HG02763 (cell line): ENCODE measurements around the gene GLDN.
A peak's percentile ranks its signal among the peaks of the same experiment; 100 is the strongest.

Experiments
- ATAC-seq: cut with Tn5 transposase; IDR thresholded peaks from one replicate; pipeline ENCODE4 v1.9.1; 2021; ENCODE audit warnings: mild to moderate bottlenecking, moderate library complexity; ENCODE audit not compliant: unreplicated experiment

Gene GLDN

DNA sequence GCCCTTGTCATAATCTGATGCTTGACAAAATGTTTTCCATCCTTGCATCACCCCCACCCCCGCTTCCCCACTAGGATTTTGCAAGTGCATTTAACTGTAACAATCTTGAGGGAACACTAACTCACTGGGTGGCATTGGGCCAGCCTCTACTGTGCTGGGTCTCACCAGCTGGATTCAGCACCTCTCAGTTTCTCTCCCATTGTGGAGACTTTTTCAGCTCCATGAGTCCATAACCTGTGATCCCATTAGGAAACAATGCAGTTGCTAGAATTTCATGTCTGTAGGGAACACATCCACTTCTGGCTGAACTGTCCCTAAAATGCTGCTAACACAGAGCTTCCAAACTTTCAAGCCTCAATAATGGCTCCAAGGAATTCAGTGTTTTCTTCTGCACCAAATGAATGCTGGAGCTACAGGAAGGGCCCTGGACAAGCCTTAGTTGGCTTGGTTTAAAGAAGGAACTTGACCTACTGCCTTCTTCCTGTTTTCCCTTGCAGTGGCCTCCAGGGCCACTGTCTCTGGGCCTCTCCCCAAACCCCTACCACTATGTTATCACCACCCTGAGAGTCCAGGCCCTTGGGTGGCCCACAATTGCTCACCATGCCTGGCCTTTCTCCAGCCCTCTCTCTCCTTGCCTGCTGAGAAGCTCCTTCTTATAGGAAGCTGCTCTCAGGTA, 18.7 kb upstream of the GLDN start:
- ATAC-seq: no peak

DNA sequence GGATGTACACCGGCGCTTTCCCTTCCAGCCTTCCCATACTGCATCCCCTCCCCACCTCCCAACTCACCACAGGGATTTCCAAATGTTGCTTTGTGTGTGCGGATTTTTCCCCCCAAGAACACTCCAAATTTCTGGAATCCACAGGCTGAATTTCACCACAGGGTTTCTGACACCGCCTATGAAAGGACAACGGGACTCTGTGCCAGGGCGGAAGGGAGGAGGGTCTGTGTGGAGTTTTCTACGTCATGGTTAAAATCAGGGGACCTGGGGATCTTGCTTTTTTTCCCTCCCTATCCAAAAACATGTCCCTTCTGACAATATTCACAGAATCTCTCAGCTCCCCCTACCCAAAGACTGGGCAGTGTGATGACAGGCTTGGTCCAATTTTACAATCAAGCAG, 17.7 kb upstream of the GLDN start:
- ATAC-seq: no peak

DNA sequence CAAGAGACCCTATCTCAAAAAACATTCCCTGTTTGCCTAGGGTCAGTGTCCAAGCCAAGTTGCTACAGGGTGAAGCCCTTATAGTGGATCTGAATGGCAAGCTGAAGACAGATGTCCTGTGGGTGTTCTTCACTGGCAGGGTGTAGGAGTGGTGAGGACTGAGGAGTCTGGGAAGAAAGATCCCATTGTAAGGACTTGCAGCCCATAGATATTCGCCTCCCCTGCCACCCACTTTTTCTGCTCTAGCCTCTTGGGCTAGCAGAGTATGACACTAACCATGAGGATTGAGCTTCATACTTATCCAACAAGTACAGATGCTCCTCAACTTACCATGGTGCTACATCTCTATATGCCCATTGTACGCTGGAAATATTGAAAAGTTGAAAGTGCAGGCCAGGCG, 16.3 kb upstream of the GLDN start:
- no peak for ATAC-seq

DNA sequence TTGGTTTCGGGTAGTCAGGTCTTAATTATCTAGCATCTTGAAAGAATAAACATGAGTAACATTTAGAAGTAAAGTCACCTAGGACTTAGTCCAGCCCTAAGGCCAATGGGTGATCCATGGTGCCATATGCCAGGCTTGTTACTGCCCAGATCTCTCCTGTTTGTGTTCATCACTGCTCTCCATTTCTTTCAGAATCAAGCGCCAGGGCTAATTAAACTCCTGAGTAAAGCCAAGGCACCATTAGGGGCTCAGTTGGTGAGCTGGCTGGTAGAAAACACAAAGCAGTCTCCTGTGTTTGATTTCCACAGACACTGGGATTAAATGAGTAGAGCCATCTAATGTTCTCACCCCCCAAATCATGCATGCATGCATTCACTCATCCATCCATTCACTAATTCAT, 14.4 kb upstream of the GLDN start:
- ATAC-seq: no peak

DNA sequence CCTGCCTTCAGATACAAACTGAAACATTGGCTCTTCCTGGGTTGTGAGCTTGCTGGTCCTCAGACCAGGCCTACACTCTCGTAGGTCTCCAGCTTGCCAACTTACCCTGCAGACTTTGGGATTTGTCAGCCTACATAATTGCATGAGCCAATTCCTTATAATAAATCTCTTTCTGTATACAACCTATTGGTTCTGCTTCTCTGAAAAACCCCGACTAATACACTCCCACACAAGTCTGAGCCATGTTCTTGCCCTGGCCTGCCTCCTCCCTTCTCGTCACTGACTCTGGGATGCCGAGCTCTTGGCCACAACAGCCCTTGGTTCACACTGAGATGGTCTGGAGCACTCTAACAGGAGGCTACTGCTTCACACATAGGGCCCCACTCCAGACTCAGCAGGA, 12.5 kb upstream of the GLDN start:
- ATAC-seq: no peak

DNA sequence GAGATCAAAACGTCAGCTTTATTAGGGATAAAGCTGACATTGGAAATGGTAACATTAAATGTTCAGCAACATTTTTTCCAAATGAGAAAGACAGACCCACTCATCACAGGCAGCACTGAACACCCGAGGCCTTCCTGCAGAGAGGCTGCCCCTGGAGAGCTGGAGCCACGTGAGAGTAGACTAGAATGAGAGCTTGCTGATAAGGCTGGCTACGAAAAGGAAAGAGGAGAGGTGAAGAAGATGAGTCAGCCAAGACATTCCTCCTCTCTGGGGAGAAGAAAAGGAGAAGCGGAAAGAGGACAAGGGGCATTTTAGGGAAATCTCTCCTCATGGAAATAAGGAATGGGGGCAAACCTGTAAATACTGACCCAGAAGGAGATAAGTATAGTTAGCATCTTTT, 10.3 kb upstream of the GLDN start:
- ATAC-seq: no peak

DNA sequence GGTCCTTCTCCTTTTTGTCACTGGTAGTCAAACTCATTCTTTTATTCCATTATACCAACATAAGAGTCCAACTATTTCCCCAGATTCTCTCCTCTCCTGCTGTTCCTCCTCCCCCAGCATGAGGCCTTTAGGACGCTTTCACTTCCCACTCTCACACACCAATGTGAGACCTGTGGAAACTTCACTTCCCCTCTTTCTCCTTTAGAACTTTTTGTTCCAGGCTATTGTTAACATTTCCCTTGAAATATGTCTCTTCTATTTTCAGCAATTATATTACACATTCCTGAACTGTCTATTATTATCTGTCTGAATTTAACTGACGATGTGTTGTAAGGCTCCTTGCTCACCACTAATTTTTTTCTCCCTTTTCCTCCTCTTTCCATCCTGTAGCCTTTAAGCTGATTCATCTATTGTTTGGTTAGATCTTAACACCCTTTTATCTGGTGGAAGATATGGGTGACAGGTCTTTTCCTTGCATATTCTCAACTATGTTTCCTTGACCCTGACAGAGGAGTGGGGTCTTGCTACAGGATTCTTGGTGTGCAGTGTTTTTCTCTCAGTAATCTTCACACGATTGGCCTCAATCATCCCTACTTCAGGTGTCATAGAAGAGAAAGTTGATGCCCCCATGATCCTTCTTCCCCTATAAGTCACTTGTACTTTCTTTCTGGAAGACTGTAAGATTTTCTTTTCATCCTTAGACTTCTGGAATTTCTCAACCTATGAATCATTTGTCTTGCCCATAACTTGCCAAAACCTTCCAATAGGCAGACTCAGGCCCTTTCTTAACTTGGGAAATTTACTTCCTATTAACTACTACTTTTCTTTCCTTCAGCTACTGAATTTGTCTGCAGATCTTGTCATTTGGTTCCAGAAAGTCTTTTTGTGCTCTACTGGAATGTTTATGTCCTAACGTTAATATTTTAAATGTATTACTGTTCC, 9.0 kb upstream of the GLDN start:
- ATAC-seq: no peak

DNA sequence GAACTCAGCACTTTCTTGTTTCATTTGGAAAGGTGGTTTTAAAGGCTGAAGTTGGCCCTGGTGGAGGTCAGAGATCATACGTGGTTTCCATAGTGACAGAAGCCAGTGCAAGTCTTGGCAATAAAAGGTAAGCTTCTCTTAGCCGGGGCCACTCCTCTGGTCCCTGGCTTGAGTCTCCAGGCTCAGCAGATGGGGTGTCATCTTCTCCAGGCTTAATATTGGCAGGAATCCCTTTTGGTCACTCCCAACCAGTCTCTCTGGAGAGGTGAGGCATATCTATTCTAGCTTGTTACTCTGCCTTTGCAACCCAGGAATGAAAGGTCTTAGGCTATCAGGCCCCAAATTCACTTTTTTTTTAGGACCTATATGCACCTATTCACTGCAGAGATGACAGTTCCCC, 7.9 kb upstream of the GLDN start:
- ATAC-seq: no peak

DNA sequence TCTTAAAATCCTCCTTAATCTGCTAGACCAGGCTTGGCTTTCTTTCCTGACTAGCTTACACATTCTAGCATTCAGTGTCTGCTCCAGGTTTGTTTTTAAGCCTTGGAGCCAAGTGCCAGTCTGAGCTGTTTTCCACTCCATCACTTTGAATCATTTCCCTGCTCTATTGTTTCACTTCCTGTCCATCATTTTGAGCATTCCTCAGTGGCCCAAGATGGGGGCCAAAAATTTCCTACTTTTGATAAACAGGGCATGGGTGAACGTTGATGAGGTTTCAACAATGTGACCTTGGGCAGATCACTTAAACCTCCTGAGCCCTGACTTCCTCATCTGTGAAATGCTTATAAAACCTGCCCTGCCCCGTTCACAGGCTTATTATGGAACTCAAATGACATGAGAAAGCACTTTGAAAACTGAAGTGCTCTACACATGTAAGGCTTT, 7.4 kb upstream of the GLDN start:
- no peak for ATAC-seq

DNA sequence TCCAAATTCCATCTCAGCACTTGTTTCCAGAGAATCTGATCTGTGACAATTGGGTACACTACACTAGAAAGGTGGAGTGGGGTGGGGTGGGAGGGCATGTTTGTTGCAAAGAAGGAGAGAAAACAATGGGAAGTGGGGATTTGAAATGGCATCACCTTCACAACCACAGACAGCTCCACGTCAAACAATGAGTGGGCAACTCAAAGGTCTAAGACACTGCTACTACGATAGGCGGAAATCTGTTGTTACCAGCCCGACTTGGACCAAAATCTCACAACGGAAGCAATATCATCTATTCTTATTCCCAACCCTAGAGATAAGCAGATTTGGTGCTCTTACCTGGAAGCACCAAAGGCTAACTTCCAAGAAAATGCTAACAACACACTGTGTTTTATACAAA, 6.4 kb upstream of the GLDN start:
- ATAC-seq: peak; percentile 14

DNA sequence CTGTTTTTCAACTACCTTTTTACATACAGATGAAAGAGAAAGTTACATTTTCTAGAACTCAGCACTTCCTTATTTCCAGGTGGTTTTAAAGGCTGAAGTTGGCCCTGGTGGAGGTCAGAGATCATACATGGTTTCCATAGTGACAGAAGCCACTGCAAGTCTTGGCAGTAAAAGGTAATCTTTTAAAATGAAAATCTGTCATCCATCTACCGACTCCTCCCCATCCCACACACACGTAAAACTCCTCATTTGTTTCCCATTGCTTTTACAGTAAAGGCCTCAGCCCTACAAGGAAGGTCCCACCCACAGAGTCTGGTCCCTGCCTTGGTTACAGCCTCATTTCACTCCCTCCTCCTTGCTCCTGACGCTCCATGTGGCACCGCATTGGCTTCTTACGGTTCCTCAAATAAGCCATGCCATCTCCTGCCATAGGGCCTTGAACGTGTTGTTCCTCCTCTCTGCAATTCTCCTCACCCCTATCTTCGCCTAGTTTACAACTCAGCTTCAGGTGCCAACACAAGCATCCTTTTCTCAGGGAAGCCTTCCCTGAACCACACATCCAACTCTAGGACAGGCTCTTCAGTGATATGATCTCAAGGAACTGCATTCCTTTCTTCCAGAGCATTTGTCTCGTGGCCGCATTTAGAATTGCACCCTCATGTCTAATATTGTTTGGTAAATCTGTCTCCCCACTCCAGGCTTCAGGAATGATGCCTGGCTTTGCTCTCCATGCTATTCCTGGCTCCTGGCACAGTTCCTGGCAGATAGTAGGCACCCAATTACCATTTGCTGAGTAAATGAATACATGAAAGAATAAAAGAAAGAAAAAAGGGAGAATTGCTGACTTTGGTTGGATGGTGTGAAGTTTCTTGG, 5.7 kb upstream of the GLDN start:
- peak; percentile 68 for ATAC-seq

DNA sequence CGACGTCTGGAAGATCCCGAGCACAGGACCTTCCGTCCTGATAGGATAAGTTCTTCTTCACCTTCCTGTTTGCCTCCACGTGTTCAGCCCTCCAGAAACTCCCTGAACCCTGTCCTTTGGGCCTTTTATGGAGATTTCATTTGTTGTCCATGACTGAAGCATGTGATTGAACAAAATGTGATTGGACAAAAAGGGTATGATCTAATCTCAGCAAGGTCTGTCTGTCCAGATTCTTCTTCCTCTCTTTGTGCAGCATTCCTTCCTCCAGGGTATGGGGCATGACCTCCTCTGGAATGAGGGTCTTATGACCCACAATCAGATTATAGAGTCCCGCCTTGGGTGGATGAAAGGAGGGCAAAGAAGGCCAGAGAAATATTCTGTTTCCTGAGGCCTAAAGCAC, 3.0 kb upstream of the GLDN start, which contains the start of gene CYP19A1:
CYP19A1 (minus strand) TSS at position 101 of the 400 bp plus-strand sequence. CDS start 95,684 bp downstream, outside the sequence.
- ATAC-seq: no peak

DNA sequence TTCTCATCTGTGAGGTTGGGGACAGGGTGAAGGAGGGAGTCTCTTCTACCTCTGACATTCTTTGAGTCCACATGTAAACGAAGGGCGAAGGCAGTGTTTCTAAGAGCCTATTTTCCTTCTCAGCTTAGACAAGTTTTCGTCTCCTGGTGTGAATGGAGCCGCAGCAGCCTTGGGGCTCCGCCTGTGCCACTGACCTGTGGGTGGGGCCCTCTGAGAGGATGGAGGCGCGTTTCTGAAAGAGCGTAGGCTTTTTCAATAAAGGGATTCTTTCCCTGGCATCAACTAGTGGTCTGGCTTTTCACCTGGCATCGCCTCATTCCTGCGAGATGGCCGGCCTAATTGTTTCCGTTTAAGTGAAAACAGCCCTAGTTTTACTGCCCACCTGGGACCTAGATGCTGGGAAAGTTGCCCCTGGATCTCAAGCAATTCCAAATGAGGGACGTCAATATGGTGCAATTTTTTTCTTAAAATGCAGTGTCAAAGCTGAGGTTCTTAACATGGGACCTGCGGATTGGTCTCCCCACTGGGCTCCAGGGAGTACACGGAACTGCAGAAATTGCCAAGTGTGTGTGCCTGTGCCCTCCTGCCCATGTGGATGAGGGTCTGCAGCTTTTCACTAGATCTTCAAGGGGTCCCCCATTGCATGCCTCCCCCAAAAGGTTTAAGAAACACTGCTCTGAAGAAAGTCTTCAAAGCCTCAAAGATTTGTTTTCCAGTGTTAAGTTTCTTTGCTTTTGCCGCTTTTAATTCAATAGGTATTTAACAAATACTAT, 958 bp downstream of the GLDN start:
- no peak for ATAC-seq

DNA sequence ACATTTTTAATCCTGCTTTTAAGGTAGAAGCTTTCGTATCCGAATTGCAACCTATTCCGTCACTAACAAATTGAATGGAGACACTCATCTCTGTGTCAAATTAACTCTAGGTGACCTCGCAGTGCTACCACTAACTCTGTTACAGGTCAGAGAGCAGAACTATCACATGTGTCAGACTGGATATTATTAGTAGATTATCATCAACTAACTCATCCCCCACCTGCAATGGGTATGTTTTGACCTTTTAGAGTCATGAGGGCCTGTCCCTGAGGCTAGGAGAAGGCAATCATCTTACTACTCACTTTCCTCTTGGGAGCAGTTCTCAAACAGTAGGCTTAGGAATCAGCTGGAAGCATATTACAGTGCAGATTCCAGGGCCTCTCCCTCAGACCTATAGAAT, 2.0 kb downstream of the GLDN start:
- no peak for ATAC-seq

DNA sequence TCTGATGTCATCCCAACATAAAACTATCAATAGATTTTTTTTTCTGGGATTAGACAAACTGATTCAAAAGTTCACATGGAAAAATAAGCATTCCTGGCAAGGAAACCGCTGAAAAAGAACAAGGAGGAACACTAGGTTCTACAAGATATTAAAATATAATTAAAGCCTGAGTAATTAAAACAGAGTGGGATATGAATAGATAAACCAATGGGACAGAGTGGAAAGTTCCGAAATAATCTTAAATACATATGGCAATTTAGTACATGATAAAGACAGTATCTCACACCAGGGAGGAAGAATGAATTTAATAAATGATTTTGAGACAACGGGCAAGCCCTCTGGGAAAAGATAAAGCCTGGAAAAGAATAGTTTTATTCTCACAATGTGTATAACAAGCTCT, 4.7 kb downstream of the GLDN start:
- no peak for ATAC-seq

DNA sequence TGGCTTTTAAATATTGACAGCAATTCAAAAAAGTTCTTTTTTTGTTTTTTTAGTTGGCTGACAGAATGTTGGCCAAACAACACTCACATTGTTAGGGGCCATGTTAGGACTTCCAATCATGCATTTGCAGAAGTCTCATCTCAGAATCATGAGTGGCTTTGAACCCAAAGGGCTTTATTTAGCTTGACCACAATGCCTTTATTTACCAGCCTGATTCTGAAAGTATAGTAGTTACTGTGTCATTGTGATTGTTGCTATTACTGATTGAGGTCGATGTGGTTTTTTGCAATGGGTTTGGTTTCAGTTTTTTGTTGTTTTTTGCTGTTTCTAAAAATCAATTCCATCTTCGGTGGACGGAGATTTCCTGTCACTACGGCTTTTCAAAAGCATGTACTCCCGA, 7.2 kb downstream of the GLDN start:
- ATAC-seq: peak; percentile 89

DNA sequence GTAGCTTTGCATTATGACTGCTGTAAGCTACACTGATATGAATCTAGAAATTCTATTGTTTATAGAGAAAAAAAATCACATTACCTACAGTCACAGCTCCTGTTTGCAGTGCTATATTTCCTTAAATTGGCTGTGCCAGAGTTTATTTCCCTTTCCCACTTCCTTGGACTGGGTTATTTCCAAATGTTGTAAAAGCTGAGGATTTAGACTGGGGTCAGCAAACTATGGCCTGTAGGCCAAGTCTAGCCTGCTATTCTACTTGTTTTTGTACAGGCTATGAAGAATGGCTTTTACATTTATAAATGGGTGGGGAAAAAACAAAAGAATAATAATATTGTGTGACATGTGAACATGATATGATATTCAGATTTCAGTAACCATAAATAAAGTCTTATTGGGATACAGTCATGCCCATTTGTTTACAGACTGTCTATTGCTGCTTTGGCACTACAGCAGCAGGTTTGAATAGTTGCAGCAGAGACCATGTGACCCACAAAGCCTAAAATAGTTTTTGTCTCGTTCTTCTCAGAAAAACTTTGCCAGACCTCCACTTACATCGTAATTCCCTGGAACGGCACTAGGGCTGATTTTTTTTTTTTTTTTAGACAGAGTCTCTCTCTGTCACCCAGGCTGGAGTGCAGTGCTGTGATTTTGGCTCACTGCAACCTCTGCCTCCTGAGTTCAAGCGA, 7.8 kb downstream of the GLDN start:
- ATAC-seq: no peak

DNA sequence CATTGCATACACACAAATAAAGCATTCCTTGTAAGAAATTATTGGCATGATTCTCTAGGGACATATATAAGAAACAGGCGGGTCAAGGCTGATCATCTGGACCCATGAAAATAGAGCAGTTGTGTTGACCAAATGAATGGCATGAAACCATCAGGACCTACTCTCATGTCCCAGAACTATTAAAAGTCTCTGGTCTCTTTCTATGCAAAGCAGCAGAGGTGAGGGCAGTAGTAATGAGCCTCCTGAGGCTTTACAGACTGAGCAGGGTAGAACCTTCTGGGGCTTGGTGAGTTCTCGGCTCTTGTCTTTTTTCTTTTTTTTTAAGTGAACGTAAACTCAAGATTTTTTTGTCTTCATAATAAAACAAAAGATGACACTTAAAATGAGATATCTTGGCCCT, 9.3 kb downstream of the GLDN start:
- peak; percentile 55 for ATAC-seq

DNA sequence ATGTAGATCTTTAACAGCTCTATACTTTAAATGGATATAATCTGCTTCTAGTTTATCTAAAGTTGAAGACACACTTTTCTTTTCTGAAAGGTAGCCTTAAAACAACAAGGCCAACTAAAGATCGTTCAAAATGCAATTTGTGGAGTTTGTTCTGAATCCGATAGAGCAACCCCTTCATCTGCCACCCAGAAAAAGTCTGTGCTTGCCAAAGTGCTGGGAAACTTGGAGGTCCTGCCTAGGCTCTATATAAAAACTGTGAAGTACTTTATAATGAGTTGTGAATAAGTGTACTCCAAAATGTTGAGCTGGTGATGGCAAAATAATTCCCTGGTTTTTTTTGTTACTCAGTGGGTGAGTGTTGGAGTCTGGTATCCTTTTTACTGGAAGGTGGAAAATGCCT, 12.5 kb downstream of the GLDN start:
- no peak for ATAC-seq

DNA sequence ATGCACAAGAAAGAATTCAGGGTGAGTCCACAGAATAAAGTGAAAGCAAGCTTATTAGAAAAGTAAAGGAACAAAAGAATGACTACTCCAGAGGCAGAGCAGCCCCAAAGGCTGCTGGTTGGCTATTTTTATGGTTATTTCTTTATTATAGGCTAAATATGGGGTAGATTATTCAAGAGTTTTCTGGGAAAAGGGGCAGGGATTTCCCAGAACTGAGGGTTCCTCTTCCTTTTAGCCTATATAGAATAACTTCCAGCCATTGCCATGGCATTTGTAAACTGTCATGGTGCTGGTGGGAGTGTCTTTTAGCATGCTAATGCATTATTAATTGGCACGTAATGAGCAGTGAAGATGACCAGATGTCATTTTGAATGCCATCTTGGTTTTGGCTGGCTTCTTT, 13.6 kb downstream of the GLDN start:
- no peak for ATAC-seq
